ENCODE data around the gene SH2D3C.

Gene SH2D3C

DNA sequence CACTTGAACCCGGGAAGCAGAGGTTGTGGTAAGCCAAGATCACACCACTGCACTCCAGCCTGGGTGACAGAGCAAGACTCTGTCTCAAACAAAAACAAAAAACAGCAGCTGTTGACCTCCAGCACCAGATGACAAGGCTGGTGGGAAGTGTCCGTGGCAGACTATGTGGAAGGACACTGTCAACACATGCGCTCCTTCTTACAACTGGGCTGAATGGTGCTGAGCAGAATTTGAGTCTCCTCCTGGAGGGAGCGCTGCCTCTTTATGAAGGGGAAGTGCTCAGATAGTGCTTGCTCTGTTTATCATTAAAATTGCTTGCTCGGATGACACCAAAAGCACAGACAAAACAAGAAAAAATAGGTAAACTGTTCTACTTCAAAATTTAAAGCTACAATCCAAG is 80.9 kb downstream of the SH2D3C start:
- no peaks in the 10 kb centered on the region for H3K9me3 ChIP-seq

DNA sequence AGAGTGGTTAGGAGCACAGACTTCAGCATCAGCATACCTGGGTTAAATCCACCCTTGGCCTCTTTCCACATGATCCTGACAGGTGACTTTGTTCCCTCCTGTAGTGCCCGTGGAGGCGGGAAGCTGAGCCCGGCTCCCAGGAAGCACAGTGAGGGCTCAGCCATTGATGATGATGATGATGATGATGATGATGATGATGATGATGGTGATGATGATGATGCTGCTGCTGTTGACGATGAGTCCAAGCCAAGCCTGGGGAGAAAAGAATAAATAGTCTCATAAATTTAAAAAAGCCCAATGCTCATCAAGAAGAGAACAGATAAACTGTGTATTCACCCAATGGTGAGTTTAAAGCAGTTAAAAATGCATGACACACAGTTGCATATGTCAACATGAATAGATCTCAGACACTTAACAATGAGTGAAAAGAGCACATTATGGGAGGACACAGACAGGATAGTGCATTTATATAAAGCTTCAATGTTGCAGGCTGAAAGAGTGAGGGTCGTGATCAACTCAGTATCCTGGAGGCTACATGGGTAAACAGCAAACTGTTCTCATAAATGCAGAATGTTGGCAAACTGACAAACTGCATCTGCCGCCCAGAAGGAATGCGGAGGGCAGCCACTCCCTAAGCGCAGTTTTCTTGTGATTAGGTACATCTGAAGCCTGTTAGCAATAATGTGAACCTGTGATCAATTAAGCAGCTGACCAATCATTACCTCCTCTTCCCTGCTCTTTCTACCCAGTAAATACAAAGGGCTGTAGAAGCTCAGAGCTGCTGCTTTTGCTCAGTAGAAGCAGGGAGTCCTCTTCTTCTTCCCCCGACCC is 83.4 kb downstream of the SH2D3C start:
- Histone ChIP-seq H3K27me3 (peaks cover 9% of the 10 kb centered on the region), H3K36me3 (no peaks in the 10 kb centered on the region), H3K27ac (no peak overlapping the region), H3K4me1 (ENCODE audit: control insufficient read depth in 1 of 2, insufficient read depth in 1 of 2, low read depth in 1 of 2, low read length in 1 of 2) (peaks cover 0 to 7% of the 10 kb centered on the region in 2 experiments), H3K9me3 (no peaks in the 10 kb centered on the region), H3K4me3 (ENCODE audit: low read depth in 1 of 2, low read length in 1 of 2) (no peak overlapping the region)
- TF ChIP-seq, protein P1, sequence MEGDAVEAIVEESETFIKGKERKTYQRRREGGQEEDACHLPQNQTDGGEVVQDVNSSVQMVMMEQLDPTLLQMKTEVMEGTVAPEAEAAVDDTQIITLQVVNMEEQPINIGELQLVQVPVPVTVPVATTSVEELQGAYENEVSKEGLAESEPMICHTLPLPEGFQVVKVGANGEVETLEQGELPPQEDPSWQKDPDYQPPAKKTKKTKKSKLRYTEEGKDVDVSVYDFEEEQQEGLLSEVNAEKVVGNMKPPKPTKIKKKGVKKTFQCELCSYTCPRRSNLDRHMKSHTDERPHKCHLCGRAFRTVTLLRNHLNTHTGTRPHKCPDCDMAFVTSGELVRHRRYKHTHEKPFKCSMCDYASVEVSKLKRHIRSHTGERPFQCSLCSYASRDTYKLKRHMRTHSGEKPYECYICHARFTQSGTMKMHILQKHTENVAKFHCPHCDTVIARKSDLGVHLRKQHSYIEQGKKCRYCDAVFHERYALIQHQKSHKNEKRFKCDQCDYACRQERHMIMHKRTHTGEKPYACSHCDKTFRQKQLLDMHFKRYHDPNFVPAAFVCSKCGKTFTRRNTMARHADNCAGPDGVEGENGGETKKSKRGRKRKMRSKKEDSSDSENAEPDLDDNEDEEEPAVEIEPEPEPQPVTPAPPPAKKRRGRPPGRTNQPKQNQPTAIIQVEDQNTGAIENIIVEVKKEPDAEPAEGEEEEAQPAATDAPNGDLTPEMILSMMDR (IDR thresholded peaks at IDR 0.05) = no peak

More for the DNA sequence above, 80.9 kb downstream of the SH2D3C start:
- no peak overlapping the region for H3K4me3 ChIP-seq (ENCODE audit: low read depth in 1 of 2, low read length in 1 of 2)
- TF ChIP-seq, protein P1 (IDR thresholded peaks at IDR 0.05) = no peak
- H3K36me3 ChIP-seq = no peaks in the 10 kb centered on the region
- H3K27me3 ChIP-seq = peaks cover 9% of the 10 kb centered on the region
- H3K27ac ChIP-seq = no peak overlapping the region
- peaks cover 0 to 7% of the 10 kb centered on the region in 2 experiments for H3K4me1 ChIP-seq (ENCODE audit: control insufficient read depth in 1 of 2, insufficient read depth in 1 of 2, low read depth in 1 of 2, low read length in 1 of 2)

DNA sequence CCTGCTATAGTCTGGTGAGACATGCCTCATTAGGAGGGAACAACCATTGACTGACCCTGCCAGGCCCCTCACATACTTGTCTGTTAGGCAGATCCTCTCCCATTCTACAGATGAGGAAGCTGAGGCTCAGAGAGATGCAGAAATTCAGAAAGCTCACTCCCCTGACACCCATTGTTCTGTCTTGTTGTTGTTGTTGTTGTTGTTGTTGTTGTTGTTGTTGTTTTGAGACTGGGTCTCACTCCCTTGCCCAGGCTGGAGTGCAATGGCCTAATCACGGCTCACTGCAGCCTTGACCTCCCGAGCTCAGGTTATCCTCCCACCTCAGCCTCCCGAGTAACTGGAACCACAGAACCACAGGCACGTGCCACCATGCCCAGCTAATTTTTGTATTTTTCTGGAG is 84.8 kb downstream of the SH2D3C start:
- Histone ChIP-seq H3K36me3 (no peaks in the 10 kb centered on the region), H3K4me1 (ENCODE audit: control insufficient read depth in 1 of 2, insufficient read depth in 1 of 2, low read depth in 1 of 2, low read length in 1 of 2) (no peaks in the 10 kb centered on the region), H3K27ac (no peak overlapping the region), H3K4me3 (ENCODE audit: low read depth in 1 of 2, low read length in 1 of 2) (no peak overlapping the region), H3K27me3 (no peaks in the 10 kb centered on the region), H3K9me3 (no peaks in the 10 kb centered on the region)
- TF ChIP-seq, protein P1 (IDR thresholded peaks at IDR 0.05) = no peak

DNA sequence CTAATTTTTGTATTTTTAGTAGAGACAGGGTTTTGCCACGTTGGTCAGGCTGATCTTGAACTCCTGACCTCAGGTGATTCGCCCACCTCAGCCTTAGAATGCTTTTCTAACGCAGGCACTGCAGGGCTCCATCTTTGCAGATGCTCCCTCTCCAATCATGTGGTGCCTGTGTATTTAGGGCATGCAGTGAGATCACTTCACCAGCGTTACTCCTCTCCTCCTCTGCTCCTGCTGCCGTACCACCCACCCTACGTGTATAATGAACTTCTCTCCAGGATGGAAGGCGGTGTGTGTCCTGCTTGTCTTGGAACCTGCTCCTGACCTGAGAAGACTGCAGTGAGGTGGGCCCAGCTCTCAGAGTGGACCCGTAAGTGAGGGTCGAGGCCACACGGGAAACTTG is 85.3 kb downstream of the SH2D3C start:
- Histone ChIP-seq H3K4me3 (ENCODE audit: low read depth in 1 of 2, low read length in 1 of 2) (no peak overlapping the region), H3K27ac (no peak overlapping the region), H3K9me3 (no peaks in the 10 kb centered on the region), H3K36me3 (no peaks in the 10 kb centered on the region), H3K27me3 (no peaks in the 10 kb centered on the region), H3K4me1 (ENCODE audit: control insufficient read depth in 1 of 2, insufficient read depth in 1 of 2, low read depth in 1 of 2, low read length in 1 of 2) (no peaks in the 10 kb centered on the region)
- TF ChIP-seq, protein P1 (IDR thresholded peaks at IDR 0.05) = no peak

DNA sequence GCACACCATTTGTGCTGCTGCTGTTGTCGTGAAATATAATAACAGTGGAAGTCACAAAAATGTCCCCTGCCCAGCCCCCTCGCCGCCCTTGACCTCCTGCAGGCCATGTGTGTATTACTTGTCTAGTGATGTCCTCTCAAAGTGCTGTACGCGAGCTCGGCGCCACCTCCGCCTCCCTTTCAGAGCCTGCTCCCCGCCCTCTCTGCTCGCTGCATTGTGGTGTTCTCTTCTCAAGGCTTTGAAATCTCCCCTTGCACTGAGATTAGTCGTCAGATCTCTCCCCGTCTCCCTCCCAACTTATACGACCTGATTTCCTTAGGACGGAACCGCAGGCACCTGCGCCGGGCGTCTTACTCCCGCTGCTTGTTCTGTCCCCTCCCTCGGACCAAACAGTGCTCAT is 86.4 kb downstream of the SH2D3C start:
- Histone ChIP-seq H3K27ac (no peak overlapping the region), H3K4me1 (ENCODE audit: control insufficient read depth in 1 of 2, insufficient read depth in 1 of 2, low read depth in 1 of 2, low read length in 1 of 2) (no peaks in the 10 kb centered on the region), H3K36me3 (no peaks in the 10 kb centered on the region), H3K27me3 (no peaks in the 10 kb centered on the region), H3K9me3 (no peaks in the 10 kb centered on the region), H3K4me3 (ENCODE audit: low read depth in 1 of 2, low read length in 1 of 2) (no peak overlapping the region)
- TF ChIP-seq, protein P1 (IDR thresholded peaks at IDR 0.05) = no peak

Data from neutrophil (primary cell).